ENCODE results near the gene NOXA1. TPM values are rescaled to one million over a fixed set of nuclear protein-coding genes. Genes with fewer than 3 reads are reported as not detected.

The NOXA1 gene
- total RNA-seq, 1 donor from 2014 or later = 3.9 TPM

- intact Hi-C loops (cut with micrococcal nuclease) = no loop called here
- DNase-seq (no peak), ATAC-seq (ENCODE audit: low read depth) (no peak)
- ChIA-PET CTCF (no interaction called here), POLR2A (no interaction called here)
- no peak overlapping the region for H3K27ac Mint-ChIP-seq
- H3K36me3 Mint-ChIP-seq (ENCODE audit: low read depth) = peaks cover 8% of the 10 kb centered on the region
- no peaks in the 10 kb centered on the region for H3K27me3 Mint-ChIP-seq
- H3K4me3 Mint-ChIP-seq = no peak overlapping the region
- peaks cover 4% of the 10 kb centered on the region for H3K4me1 Mint-ChIP-seq
- no peaks in the 10 kb centered on the region for H3K9me3 Mint-ChIP-seq
- no peak for TF ChIP-seq CTCF (IDR thresholded peaks at IDR 0.05)
Observed at GRCh38 chr9:137393176-137394150, 29.7 kb upstream of the NOXA1 start.

DNA sequence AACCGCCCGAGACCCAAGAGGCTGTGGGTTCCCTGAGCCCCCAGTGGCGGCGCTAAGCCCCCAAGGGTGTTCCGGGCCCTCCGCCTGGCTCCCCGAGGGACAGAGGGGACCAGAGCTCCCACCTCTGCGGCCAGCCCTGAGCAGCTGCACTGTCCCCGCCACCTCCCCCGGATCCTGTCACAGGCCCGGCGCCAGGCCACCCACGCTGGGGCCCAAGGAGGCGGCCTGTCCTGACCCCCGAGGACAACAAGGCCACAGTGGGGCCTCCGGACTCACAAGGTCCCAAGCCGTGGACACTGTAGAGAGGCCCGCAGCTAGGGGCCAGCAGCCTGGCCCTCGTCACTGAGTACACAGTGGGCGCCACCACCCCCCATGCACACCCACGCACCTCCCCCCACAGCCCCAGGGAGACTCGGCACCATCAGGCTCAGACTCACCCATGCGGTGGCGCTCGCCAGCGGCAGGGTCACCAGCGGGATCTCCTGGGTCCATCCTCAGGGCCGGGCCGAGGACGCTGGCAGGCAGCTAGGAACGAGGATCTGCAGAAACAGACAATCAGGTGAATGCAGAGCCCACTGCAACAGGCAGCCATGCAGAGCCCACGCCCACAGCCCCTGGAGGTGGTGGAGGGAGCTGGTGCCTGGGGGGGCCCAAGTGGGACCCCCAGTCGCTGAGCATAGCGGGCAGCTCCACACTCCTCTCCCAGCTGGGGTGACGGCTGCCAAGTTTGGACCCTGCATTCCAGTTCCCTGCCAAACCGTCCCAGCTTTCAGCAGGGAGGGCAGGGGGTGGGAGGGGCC is 28.1 kb upstream of the NOXA1 start:
- POLR2A ChIA-PET = no interaction called here

GRCh38 chr9:137395666-137396010 is 27.6 kb upstream of the NOXA1 start:
- no peak overlapping the region for H3K4me3 Mint-ChIP-seq
- no peaks in the 10 kb centered on the region for H3K9me3 Mint-ChIP-seq
- peaks cover 18% of the 10 kb centered on the region for H3K4me1 Mint-ChIP-seq
- H3K36me3 Mint-ChIP-seq (ENCODE audit: low read depth) = peaks cover 6% of the 10 kb centered on the region
- no peak overlapping the region for H3K27ac Mint-ChIP-seq
- DNase-seq (no peak), ATAC-seq (ENCODE audit: low read depth) (no peak)
- TF ChIP-seq CTCF (IDR thresholded peaks at IDR 0.05) = no peak
- intact Hi-C loops (cut with micrococcal nuclease) = no loop called here
- ChIA-PET POLR2A (interaction anchor here (0.5 kb wide), 1 partner anchor 118 kb away, joined by 3 read pairs; the partner anchor contains the start of gene TOR4A), CTCF (no interaction called here)
- no peaks in the 10 kb centered on the region for H3K27me3 Mint-ChIP-seq

More for the DNA sequence above, 28.1 kb upstream of the NOXA1 start:
- peaks cover 13% of the 10 kb centered on the region for H3K4me1 Mint-ChIP-seq
- ATAC-seq (ENCODE audit: low read depth) = no peak
- no peaks in the 10 kb centered on the region for H3K9me3 Mint-ChIP-seq
- no peaks in the 10 kb centered on the region for H3K27me3 Mint-ChIP-seq
- DNase-seq = no peak
- peaks cover 6% of the 10 kb centered on the region for H3K36me3 Mint-ChIP-seq (ENCODE audit: low read depth)
- H3K27ac Mint-ChIP-seq = no peak overlapping the region
- intact Hi-C loops (cut with micrococcal nuclease) = no loop called here
- no peak for TF ChIP-seq CTCF (IDR thresholded peaks at IDR 0.05)
- H3K4me3 Mint-ChIP-seq = no peak overlapping the region
- CTCF ChIA-PET = no interaction called here

GRCh38 chr9:137396227-137396626 is 27.0 kb upstream of the NOXA1 start:
- intact Hi-C loops (cut with micrococcal nuclease) = no loop called here
- CTCF ChIA-PET = no interaction called here
- H3K9me3 Mint-ChIP-seq = no peaks in the 10 kb centered on the region
- TF ChIP-seq CTCF (IDR thresholded peaks at IDR 0.05) = no peak
- peaks cover 6% of the 10 kb centered on the region for H3K36me3 Mint-ChIP-seq (ENCODE audit: low read depth)
- POLR2A ChIA-PET = interaction anchor here (0.5 kb wide), 1 partner anchor 119 kb away, joined by 3 read pairs; the partner anchor contains the start of gene TOR4A
- H3K4me3 Mint-ChIP-seq = no peak overlapping the region
- H3K27ac Mint-ChIP-seq = no peak overlapping the region
- DNase-seq (no peak), ATAC-seq (ENCODE audit: low read depth) (no peak)
- H3K27me3 Mint-ChIP-seq = no peaks in the 10 kb centered on the region
- peaks cover 21% of the 10 kb centered on the region for H3K4me1 Mint-ChIP-seq

Data from activated B cell treated with CpG ODN at 0.5 μM for 24 hours (primary cell).